Kidney capillary endothelial cell (primary cell): ENCODE results near the gene RBM8A.

Experiments used
- DNase-seq: peaks from one replicate; pipeline ENCODE4 v3.0.0-alpha.2; 2018; ENCODE audit warnings: low spot score

The RBM8A gene

GRCh38 chr1:145916745-145917144, 10.5 kb downstream of the RBM8A start:
- no peak for DNase-seq

GRCh38 chr1:145912128-145912641, 15.1 kb downstream of the RBM8A start:
- no peak for DNase-seq

GRCh38 chr1:145908653-145909052, 18.6 kb downstream of the RBM8A start:
- no peak for DNase-seq

- DNase-seq, result no peak
Measured at GRCh38 chr1:145906954-145907753, 20.1 kb downstream of the RBM8A start.

- DNase-seq, result no peak
Measured at GRCh38 chr1:145901312-145902021, 25.8 kb downstream of the RBM8A start.

GRCh38 chr1:145898756-145899155, 28.5 kb downstream of the RBM8A start:
- DNase-seq, result no peak

- DNase-seq, result no peak
Measured at GRCh38 chr1:145897969-145898368, 29.3 kb downstream of the RBM8A start.

- no peak for DNase-seq
Measured at GRCh38 chr1:145895471-145895870, 31.8 kb downstream of the RBM8A start.

- DNase-seq, result no peak
Measured at GRCh38 chr1:145893306-145894055, 33.8 kb downstream of the RBM8A start.

- no peak for DNase-seq
Measured at GRCh38 chr1:145892486-145893087, 34.7 kb downstream of the RBM8A start.

- DNase-seq, result peak; percentile 91
Measured at GRCh38 chr1:145891587-145892485, 35.4 kb downstream of the RBM8A start.

GRCh38 chr1:145891143-145891542, 36.1 kb downstream of the RBM8A start:
- DNase-seq, result no peak

- no peak for DNase-seq
Measured at GRCh38 chr1:145889722-145890121, 37.6 kb downstream of the RBM8A start.

GRCh38 chr1:145887631-145888030, 39.7 kb downstream of the RBM8A start:
- DNase-seq, result no peak

GRCh38 chr1:145886816-145887215, 40.5 kb downstream of the RBM8A start:
- DNase-seq, result no peak

- DNase-seq, result no peak
Measured at GRCh38 chr1:145886390-145886789, 40.9 kb downstream of the RBM8A start.

GRCh38 chr1:145885738-145886287, 41.5 kb downstream of the RBM8A start, which contains the start of gene ANKRD35:
Gene ANKRD35, minus strand, starts transcription at chr1:145885866. Its CDS starts 108 bp downstream, at chr1:145885758.
- DNase-seq, result peak; percentile 61

- peak; percentile 71 for DNase-seq
Measured at GRCh38 chr1:145884675-145885074, 42.6 kb downstream of the RBM8A start.

GRCh38 chr1:145879775-145880174, 47.5 kb downstream of the RBM8A start:
- DNase-seq, result no peak

GRCh38 chr1:145878724-145879123, 48.6 kb downstream of the RBM8A start:
- DNase-seq, result no peak
